SK-N-MC (cell line): ENCODE measurements around the gene ITPR2.

Experiments used
- EZH2 ChIP-seq: fragments of 200-600 bp; sonication (generic); IDR thresholded peaks from one replicate; pipeline ENCODE4 v1.6.1; 2017; ENCODE audit warnings: antibody characterized with exemption
- FOXP2 ChIP-seq: optimal IDR thresholded peaks from 2 replicates; pipeline ENCODE3; 2011; ENCODE audit warnings: mild to moderate bottlenecking, moderate library complexity; ENCODE audit not compliant: insufficient read depth; ENCODE audit errors: extremely low read length, control extremely low read depth
- POLR2AphosphoS5 ChIP-seq: IDR thresholded peaks from 2 replicates; pipeline ENCODE4 v1.6.1; 2012; ENCODE audit warnings: mild to moderate bottlenecking, low read depth, low read length, borderline replicate concordance

GRCh38 chr12:26854031-26854390, 21.0 kb upstream of the ITPR2 start:
- TF ChIP-seq POLR2AphosphoS5: no peak
- TF ChIP-seq EZH2: no peak
- TF ChIP-seq FOXP2: no peak
